CD4-positive, CD25-positive, alpha-beta regulatory T cell (primary cell): ENCODE data around the gene DEGS1. TPM values are rescaled to one million over a fixed set of nuclear protein-coding genes. Genes with fewer than 3 reads are reported as not detected.

ENCODE experiments used
- ATAC-seq, 2 donors: fragments of 150-1000 bp; cut with Tn5 transposase; one replicate each; pipeline ENCODE4 v1.10.0; 2021; ENCODE audit warnings: low read depth in 2 of 2, moderate number of reproducible peaks in 2 of 2, moderate library complexity in 1 of 2
- DNase-seq, 3 donors: peaks; one replicate each; pipeline versions ENCODE4 v3.0.0 to v3.0.0-alpha.2; 2012 to 2022; ENCODE audit warnings: mixed read lengths in 1 of 3
- H3K27ac ChIP-seq: one replicate; pipeline ENCODE4 v1.7.0; 2013; ENCODE audit warnings: mild to moderate bottlenecking, low read length; ENCODE audit not compliant: insufficient read depth, poor library complexity, severe bottlenecking
- H3K27me3 ChIP-seq: one replicate; pipeline ENCODE4 v1.7.0; 2013; ENCODE audit warnings: low read length; ENCODE audit not compliant: control insufficient read depth, insufficient read depth
- H3K36me3 ChIP-seq: one replicate; pipeline ENCODE4 v1.7.0; 2013; ENCODE audit warnings: mild to moderate bottlenecking, low read length, moderate library complexity; ENCODE audit not compliant: control insufficient read depth, insufficient read depth
- H3K4me1 ChIP-seq: 2 replicates; pipeline ENCODE4 v1.7.0; 2013; ENCODE audit warnings: mild to moderate bottlenecking, low read length; ENCODE audit not compliant: insufficient read depth, control insufficient read depth, poor library complexity, severe bottlenecking
- H3K4me3 ChIP-seq: one replicate; pipeline ENCODE4 v1.7.0; 2013; ENCODE audit warnings: low read depth, mild to moderate bottlenecking, low read length, moderate library complexity
- H3K9me3 ChIP-seq, 2 experiments: 1 replicate in 1 of 2; 2 replicates in 1 of 2; pipeline ENCODE4 v1.7.0; 2013; ENCODE audit warnings: low read length in 2 of 2, mild to moderate bottlenecking in 1 of 2, moderate library complexity in 1 of 2; ENCODE audit not compliant: control insufficient read depth in 2 of 2
- H3K27ac Mint-ChIP-seq, 3 donors: one replicate each; pipeline ENCODE4 v1.8.0; 2020 to 2022; ENCODE audit warnings: mild to moderate bottlenecking in 3 of 3, mixed read lengths in 3 of 3, moderate library complexity in 2 of 3
- H3K27me3 Mint-ChIP-seq: one replicate; pipeline ENCODE4 v1.8.0; 2022; ENCODE audit warnings: mild to moderate bottlenecking, mixed read lengths
- H3K36me3 Mint-ChIP-seq: one replicate; pipeline ENCODE4 v1.8.0; 2020; ENCODE audit warnings: mixed read lengths
- H3K4me1 Mint-ChIP-seq, 4 donors: one replicate each; pipeline ENCODE4 v1.8.0; 2020 to 2022; ENCODE audit warnings: mixed read lengths in 4 of 4, mild to moderate bottlenecking in 1 of 4
- H3K4me3 Mint-ChIP-seq, 4 donors: one replicate each; pipeline ENCODE4 v1.8.0; 2020 to 2022; ENCODE audit warnings: mild to moderate bottlenecking in 4 of 4, mixed read lengths in 4 of 4, moderate library complexity in 3 of 4
- H3K9me3 Mint-ChIP-seq, 7 donors: one replicate each; pipeline ENCODE4 v1.8.0; 2020 to 2022; ENCODE audit warnings: mixed read lengths in 7 of 7, mild to moderate bottlenecking in 3 of 7, moderate library complexity in 2 of 7
- polyA plus RNA-seq, 4 donors: library from polyadenylated mRNA; unstranded; fragments of 300-500 nt; fragmentation: Illumina TruSeq; gene quantifications; one replicate each; pipeline ENCODE4 v1.2.3, GENCODE V29; 2021
- total RNA-seq: library from RNA; stranded (reverse); gene quantifications from one replicate; pipeline ENCODE4 v1.2.3, GENCODE V29; 2022

Gene DEGS1
- total and polyA plus RNA-seq, 5 donors from 2014 or later = 46.1 to 161 (median 132) TPM

- Histone ChIP-seq H3K4me1 (peaks cover 19% of the 10 kb centered on the region), H3K27me3 (no peaks in the 10 kb centered on the region), H3K4me3 (no peak overlapping the region), H3K9me3 (no peaks in the 10 kb centered on the region), H3K36me3 (no peaks in the 10 kb centered on the region), H3K27ac (no peak overlapping the region)
- peak; percentile 19 to 59 (median 58) for DNase-seq
- Mint-ChIP-seq H3K36me3 (no peaks in the 10 kb centered on the region), H3K4me3 (peak overlapping the region; percentile 7 to 70 (median 30)), H3K27ac (peak overlapping the region in 1 of 3 donors; percentile 89), H3K9me3 (no peaks in the 10 kb centered on the region), H3K4me1 (peaks cover 13 to 36% (median 25%) of the 10 kb centered on the region in 4 donors), H3K27me3 (peaks cover 4% of the 10 kb centered on the region)
- ATAC-seq = peak; percentile 58 to 65
These were observed 12.1 kb upstream of the DEGS1 start for GRCh38 chr1:224170748-224171478.

DNA sequence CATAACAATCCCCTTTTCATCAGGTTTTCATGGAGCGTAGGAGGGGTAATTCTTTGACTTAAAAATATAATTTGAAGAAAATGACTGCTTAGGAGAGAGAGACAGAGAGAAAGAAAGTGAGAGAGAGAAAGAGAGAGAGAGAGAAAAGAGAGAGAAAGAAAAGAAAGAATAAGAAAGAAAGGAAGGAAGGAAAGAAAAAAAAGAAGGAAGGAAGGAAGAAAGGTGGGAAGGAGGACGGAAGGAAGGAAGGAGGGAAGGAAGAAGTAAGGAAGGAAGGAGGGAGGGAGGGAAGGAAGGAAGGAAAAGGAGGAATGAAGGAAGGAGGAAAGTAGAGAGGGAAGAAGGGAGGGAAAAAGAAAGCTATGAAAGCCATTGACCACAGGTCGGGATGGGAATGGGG lies 10.8 kb upstream of the DEGS1 start:
- Histone ChIP-seq H3K36me3 (no peaks in the 10 kb centered on the region), H3K27ac (no peak overlapping the region), H3K4me1 (peaks cover 19% of the 10 kb centered on the region), H3K9me3 (no peaks in the 10 kb centered on the region), H3K4me3 (no peak overlapping the region), H3K27me3 (no peaks in the 10 kb centered on the region)
- Mint-ChIP-seq H3K4me3 (no peak overlapping the region), H3K9me3 (no peaks in the 10 kb centered on the region), H3K27ac (peak overlapping the region in 1 of 3 donors; percentile 66), H3K4me1 (peaks cover 13 to 36% (median 25%) of the 10 kb centered on the region in 4 donors), H3K27me3 (peaks cover 4% of the 10 kb centered on the region), H3K36me3 (no peaks in the 10 kb centered on the region)
- no peak for ATAC-seq
- no peak for DNase-seq

- no peak for ATAC-seq
- peaks cover 4% of the 10 kb centered on the region for H3K27me3 Mint-ChIP-seq
- H3K9me3 Mint-ChIP-seq = no peaks in the 10 kb centered on the region
- Histone ChIP-seq H3K36me3 (no peaks in the 10 kb centered on the region), H3K27me3 (no peaks in the 10 kb centered on the region), H3K4me1 (peaks cover 19% of the 10 kb centered on the region), H3K27ac (no peak overlapping the region), H3K9me3 (no peaks in the 10 kb centered on the region), H3K4me3 (no peak overlapping the region)
- no peak overlapping the region for H3K27ac Mint-ChIP-seq
- H3K4me3 Mint-ChIP-seq = no peak overlapping the region
- no peaks in the 10 kb centered on the region for H3K36me3 Mint-ChIP-seq
- no peak for DNase-seq
- peaks cover 13 to 35% (median 25%) of the 10 kb centered on the region in 4 donors for H3K4me1 Mint-ChIP-seq
These were observed 9.5 kb upstream of the DEGS1 start for GRCh38 chr1:224173523-224173922.

DNA sequence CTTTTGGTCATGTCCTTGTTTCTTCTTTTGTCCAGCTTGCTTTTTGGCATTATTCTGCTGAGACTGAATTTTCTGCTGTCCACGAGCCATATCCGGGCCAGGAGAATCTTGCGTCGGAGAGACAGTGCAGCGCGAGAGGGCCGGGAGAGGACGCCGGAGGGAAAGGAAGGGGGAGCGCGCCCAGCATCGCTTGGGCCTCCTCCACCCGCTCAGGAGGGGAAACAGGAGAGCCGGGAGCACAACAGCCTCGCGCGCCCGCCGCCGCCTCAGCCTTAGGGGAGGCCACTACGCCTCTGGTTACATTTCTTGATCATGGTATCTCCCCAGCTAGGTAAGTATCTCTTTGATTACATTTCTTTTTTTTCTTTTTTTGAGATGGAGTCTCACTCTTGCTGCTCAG lies 7.4 kb upstream of the DEGS1 start:
- H3K4me3 Mint-ChIP-seq = peak overlapping the region in 1 of 4 donors; percentile 71
- ATAC-seq (peak in 1 of 2 donors; percentile 52), DNase-seq (no peak)

DNA sequence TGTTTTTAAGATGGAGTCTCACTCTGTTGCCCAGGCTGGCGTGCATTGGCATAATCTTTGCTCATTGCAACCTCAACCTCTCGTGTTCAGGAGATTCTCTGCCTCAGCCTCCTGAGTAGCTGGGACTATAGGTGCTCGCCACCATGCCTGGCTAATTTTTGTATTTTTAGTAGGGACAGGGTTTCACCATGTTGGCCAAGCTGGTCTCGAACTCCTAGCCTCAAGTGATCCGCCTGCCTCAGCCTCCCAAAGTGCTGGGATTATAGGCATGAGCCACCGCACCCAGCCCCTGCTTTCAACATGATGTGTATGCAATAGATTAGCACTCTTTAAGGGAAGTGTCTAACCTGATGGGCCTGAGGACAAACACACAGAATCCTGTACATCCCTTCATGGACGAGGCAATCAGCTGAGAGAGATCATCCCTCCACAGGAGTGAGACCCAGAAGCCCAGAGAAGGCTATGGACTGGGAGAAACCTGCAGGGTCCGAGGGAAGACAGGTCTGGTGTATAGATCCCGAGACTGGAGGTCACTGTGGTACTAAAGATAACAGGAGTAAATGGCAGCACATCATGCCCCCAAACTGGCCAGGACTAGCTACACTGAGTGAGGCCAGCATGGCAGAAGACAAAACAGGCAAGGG lies 5.6 kb upstream of the DEGS1 start:
- no peaks in the 10 kb centered on the region for H3K36me3 Mint-ChIP-seq
- H3K4me1 ChIP-seq = peaks cover 11% of the 10 kb centered on the region

More for the DNA sequence above, 7.4 kb upstream of the DEGS1 start:
- H3K4me3 ChIP-seq = no peak overlapping the region
- H3K27ac ChIP-seq = no peak overlapping the region
- no peaks in the 10 kb centered on the region for H3K27me3 Mint-ChIP-seq
- H3K4me1 ChIP-seq = peaks cover under 1% of the 10 kb centered on the region
- H3K9me3 Mint-ChIP-seq = no peaks in the 10 kb centered on the region
- H3K36me3 ChIP-seq = no peaks in the 10 kb centered on the region
- no peak overlapping the region for H3K27ac Mint-ChIP-seq
- no peaks in the 10 kb centered on the region for H3K27me3 ChIP-seq
- peaks cover under 1 to 14% (median 7%) of the 10 kb centered on the region in 4 donors for H3K4me1 Mint-ChIP-seq
- no peaks in the 10 kb centered on the region for H3K36me3 Mint-ChIP-seq
- no peaks in the 10 kb centered on the region for H3K9me3 ChIP-seq

GRCh38 chr1:224178894-224179293 lies 4.1 kb upstream of the DEGS1 start:
- ATAC-seq = no peak
- no peaks in the 10 kb centered on the region for H3K9me3 Mint-ChIP-seq
- H3K27ac Mint-ChIP-seq = no peak overlapping the region
- Histone ChIP-seq H3K27me3 (no peaks in the 10 kb centered on the region), H3K4me1 (peaks cover 15% of the 10 kb centered on the region), H3K4me3 (no peak overlapping the region), H3K9me3 (no peaks in the 10 kb centered on the region), H3K27ac (no peak overlapping the region), H3K36me3 (no peaks in the 10 kb centered on the region)
- H3K27me3 Mint-ChIP-seq = peaks cover 9% of the 10 kb centered on the region
- no peaks in the 10 kb centered on the region for H3K36me3 Mint-ChIP-seq
- peak overlapping the region in 1 of 4 donors; percentile 28 for H3K4me3 Mint-ChIP-seq
- no peak for DNase-seq
- peaks cover 6 to 25% (median 12%) of the 10 kb centered on the region in 4 donors for H3K4me1 Mint-ChIP-seq

More for the DNA sequence above, 5.6 kb upstream of the DEGS1 start:
- no peaks in the 10 kb centered on the region for H3K36me3 ChIP-seq
- no peak for DNase-seq
- Mint-ChIP-seq H3K4me3 (no peak overlapping the region), H3K27ac (no peak overlapping the region), H3K9me3 (no peaks in the 10 kb centered on the region), H3K27me3 (peaks cover 8% of the 10 kb centered on the region), H3K4me1 (peaks cover 5 to 23% (median 10%) of the 10 kb centered on the region in 4 donors)
- ATAC-seq = no peak
- H3K9me3 ChIP-seq = no peaks in the 10 kb centered on the region
- no peak overlapping the region for H3K4me3 ChIP-seq
- H3K27ac ChIP-seq = no peak overlapping the region
- H3K27me3 ChIP-seq = no peaks in the 10 kb centered on the region

DNA sequence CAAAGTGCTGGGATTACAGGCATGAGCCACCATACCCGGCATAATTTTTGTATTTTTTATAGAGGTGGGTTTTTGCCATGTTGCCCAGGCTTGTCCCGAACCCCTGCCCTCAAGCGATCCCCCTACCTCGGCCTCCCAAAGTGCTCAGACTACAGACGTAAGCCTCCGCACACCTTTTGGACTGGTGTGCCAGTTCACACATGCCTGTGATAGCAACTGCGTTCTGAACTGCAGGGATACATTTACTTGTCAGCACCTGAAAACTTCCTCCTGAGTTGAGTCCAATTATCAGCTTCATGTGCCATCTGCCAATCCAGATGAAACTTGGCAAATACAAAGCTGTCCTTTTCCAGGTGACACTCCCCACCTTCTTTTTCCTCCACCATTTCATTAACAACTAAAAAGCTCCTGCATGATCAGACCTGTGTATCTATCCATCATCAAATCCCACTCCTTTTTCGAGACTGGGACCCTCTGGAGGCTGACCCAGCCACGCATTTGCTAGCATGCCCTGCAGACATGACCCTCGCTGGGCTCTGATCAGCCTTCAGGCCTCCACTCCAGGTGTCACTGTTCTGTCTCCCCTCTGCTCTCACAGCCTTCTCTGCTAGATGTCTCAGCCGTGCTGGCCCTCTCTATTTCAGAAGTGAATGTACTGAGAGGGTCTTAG lies 2.1 kb upstream of the DEGS1 start:
- H3K4me3 Mint-ChIP-seq = peak overlapping the region in 3 of 4 donors; percentile 3 to 14 (median 10)
- H3K36me3 Mint-ChIP-seq = peaks cover 4% of the 10 kb centered on the region
- no peak for ATAC-seq

More for the DNA sequence above, 2.1 kb upstream of the DEGS1 start:
- H3K27ac Mint-ChIP-seq = peak overlapping the region in 2 of 3 donors; percentile 59 to 94
- H3K9me3 Mint-ChIP-seq = no peaks in the 10 kb centered on the region
- H3K4me1 Mint-ChIP-seq = peaks cover 6 to 41% (median 23%) of the 10 kb centered on the region in 4 donors
- Histone ChIP-seq H3K4me3 (no peak overlapping the region), H3K9me3 (no peaks in the 10 kb centered on the region), H3K4me1 (peaks cover 35% of the 10 kb centered on the region), H3K36me3 (no peaks in the 10 kb centered on the region), H3K27me3 (no peaks in the 10 kb centered on the region), H3K27ac (no peak overlapping the region)
- DNase-seq = no peak
- H3K27me3 Mint-ChIP-seq = peaks cover 9% of the 10 kb centered on the region
